GM23338 (cell line): ENCODE results near the gene CWC27.

Source experiments
- CREB1 ChIP-seq: fragments of 250-450 bp; sonication (Bioruptor Pico); IDR thresholded peaks from 2 replicates; pipeline ENCODE4 v1.5.0; 2020; ENCODE audit warnings: low read depth, mild to moderate bottlenecking, moderate library complexity
- EZH2 ChIP-seq: fragments of 200-600 bp; sonication (generic); IDR thresholded peaks from one replicate; pipeline ENCODE4 v1.8.0; 2017; ENCODE audit warnings: antibody characterized with exemption, mild to moderate bottlenecking, low read depth; ENCODE audit not compliant: unreplicated experiment
- EZH2phosphoT487 ChIP-seq: fragments of 200-600 bp; sonication (generic); IDR thresholded peaks from one replicate; pipeline ENCODE4 v1.8.1; 2018; ENCODE audit warnings: antibody characterized with exemption; ENCODE audit not compliant: unreplicated experiment
- JUNB ChIP-seq: IDR thresholded peaks from one replicate; pipeline ENCODE4 v1.6.1; 2016; ENCODE audit warnings: antibody characterized with exemption; ENCODE audit not compliant: unreplicated experiment
- NANOG ChIP-seq: IDR thresholded peaks from 2 replicates; pipeline ENCODE4 v1.6.1; 2016; ENCODE audit warnings: antibody characterized with exemption, borderline replicate concordance
- POLR2AphosphoS5 ChIP-seq: IDR thresholded peaks from 2 replicates; pipeline ENCODE4 v1.6.1; 2016; ENCODE audit warnings: antibody characterized with exemption, low read depth
- STAT1 ChIP-seq: IDR thresholded peaks from one replicate; pipeline ENCODE4 v1.6.1; 2016; ENCODE audit warnings: antibody characterized with exemption; ENCODE audit not compliant: unreplicated experiment
- ZNF114 ChIP-seq: fragments of 250-450 bp; sonication (Bioruptor Pico); IDR thresholded peaks from 2 replicates; pipeline ENCODE4 v1.5.0; 2020; ENCODE audit warnings: mild to moderate bottlenecking, moderate library complexity
- ZNF331 ChIP-seq: fragments of 250-450 bp; sonication (Bioruptor Pico); IDR thresholded peaks from 2 replicates; pipeline ENCODE4 v1.5.0; 2020; ENCODE audit warnings: low read depth, mild to moderate bottlenecking, moderate library complexity
- TF ChIP-seq, protein P1 (sequence below), 2 experiments: fragments of 200-600 bp in 1 of 2; sonication (generic) in 1 of 2; conservative IDR thresholded peaks; 2 replicates each; pipeline versions ENCODE4 v1.5.1 to v1.6.1; 2016 to 2017; ENCODE audit warnings: antibody characterized with exemption in 2 of 2, low read depth in 2 of 2, mild to moderate bottlenecking in 2 of 2, moderate library complexity in 1 of 2
- TF ChIP-seq, protein P2 (sequence below): IDR thresholded peaks from 2 replicates; pipeline ENCODE4 v1.6.1; 2016; ENCODE audit warnings: antibody characterized with exemption
- TF ChIP-seq, protein P3 (sequence below): IDR thresholded peaks from one replicate; pipeline ENCODE4 v1.6.1; 2018; ENCODE audit warnings: antibody characterized with exemption; ENCODE audit not compliant: unreplicated experiment
- TF ChIP-seq, protein P4 (sequence below): fragments of 250-450 bp; sonication (Bioruptor Pico); IDR thresholded peaks from 2 replicates; pipeline ENCODE4 v1.5.0; 2020; ENCODE audit warnings: mild to moderate bottlenecking, moderate library complexity

DNA sequence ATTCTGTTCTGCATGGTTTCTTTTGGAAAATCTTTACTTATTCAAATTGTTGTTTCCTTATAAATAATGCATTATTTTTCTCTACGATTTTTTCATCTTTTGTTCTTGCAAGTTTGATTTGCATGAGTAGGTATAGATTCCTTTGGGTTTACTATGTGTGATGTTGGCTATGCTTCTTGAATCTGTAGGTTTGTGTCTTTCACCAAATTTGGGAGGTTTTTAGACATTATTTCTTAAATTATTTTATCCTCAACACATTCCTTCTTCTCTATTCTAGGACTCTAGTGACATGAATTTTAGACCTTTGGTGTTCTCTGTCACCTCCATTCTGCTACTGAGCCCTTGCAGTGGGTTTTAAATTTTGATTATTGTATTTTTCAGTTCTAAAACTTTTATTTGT lies 219.0 kb downstream of the CWC27 start:
- TF ChIP-seq POLR2AphosphoS5, result no peak
- TF ChIP-seq EZH2, result no peak
- TF ChIP-seq, protein P1, sequence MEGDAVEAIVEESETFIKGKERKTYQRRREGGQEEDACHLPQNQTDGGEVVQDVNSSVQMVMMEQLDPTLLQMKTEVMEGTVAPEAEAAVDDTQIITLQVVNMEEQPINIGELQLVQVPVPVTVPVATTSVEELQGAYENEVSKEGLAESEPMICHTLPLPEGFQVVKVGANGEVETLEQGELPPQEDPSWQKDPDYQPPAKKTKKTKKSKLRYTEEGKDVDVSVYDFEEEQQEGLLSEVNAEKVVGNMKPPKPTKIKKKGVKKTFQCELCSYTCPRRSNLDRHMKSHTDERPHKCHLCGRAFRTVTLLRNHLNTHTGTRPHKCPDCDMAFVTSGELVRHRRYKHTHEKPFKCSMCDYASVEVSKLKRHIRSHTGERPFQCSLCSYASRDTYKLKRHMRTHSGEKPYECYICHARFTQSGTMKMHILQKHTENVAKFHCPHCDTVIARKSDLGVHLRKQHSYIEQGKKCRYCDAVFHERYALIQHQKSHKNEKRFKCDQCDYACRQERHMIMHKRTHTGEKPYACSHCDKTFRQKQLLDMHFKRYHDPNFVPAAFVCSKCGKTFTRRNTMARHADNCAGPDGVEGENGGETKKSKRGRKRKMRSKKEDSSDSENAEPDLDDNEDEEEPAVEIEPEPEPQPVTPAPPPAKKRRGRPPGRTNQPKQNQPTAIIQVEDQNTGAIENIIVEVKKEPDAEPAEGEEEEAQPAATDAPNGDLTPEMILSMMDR (conservative IDR thresholded peaks at IDR 0.05; ENCODE audit: low read depth in 2 of 2), result no peak
- TF ChIP-seq CREB1 (CRISPR knock-in tag), result no peak
- no peak for TF ChIP-seq ZNF114 (CRISPR knock-in tag)
- TF ChIP-seq EZH2phosphoT487, result no peak
- TF ChIP-seq JUNB, result no peak
- TF ChIP-seq, protein P2, sequence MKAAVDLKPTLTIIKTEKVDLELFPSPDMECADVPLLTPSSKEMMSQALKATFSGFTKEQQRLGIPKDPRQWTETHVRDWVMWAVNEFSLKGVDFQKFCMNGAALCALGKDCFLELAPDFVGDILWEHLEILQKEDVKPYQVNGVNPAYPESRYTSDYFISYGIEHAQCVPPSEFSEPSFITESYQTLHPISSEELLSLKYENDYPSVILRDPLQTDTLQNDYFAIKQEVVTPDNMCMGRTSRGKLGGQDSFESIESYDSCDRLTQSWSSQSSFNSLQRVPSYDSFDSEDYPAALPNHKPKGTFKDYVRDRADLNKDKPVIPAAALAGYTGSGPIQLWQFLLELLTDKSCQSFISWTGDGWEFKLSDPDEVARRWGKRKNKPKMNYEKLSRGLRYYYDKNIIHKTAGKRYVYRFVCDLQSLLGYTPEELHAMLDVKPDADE, result no peak
- TF ChIP-seq, protein P3, sequence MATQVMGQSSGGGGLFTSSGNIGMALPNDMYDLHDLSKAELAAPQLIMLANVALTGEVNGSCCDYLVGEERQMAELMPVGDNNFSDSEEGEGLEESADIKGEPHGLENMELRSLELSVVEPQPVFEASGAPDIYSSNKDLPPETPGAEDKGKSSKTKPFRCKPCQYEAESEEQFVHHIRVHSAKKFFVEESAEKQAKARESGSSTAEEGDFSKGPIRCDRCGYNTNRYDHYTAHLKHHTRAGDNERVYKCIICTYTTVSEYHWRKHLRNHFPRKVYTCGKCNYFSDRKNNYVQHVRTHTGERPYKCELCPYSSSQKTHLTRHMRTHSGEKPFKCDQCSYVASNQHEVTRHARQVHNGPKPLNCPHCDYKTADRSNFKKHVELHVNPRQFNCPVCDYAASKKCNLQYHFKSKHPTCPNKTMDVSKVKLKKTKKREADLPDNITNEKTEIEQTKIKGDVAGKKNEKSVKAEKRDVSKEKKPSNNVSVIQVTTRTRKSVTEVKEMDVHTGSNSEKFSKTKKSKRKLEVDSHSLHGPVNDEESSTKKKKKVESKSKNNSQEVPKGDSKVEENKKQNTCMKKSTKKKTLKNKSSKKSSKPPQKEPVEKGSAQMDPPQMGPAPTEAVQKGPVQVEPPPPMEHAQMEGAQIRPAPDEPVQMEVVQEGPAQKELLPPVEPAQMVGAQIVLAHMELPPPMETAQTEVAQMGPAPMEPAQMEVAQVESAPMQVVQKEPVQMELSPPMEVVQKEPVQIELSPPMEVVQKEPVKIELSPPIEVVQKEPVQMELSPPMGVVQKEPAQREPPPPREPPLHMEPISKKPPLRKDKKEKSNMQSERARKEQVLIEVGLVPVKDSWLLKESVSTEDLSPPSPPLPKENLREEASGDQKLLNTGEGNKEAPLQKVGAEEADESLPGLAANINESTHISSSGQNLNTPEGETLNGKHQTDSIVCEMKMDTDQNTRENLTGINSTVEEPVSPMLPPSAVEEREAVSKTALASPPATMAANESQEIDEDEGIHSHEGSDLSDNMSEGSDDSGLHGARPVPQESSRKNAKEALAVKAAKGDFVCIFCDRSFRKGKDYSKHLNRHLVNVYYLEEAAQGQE, result no peak
- TF ChIP-seq NANOG, result no peak
- TF ChIP-seq ZNF331 (CRISPR knock-in tag), result no peak
- no peak for TF ChIP-seq STAT1
- TF ChIP-seq, protein P4, sequence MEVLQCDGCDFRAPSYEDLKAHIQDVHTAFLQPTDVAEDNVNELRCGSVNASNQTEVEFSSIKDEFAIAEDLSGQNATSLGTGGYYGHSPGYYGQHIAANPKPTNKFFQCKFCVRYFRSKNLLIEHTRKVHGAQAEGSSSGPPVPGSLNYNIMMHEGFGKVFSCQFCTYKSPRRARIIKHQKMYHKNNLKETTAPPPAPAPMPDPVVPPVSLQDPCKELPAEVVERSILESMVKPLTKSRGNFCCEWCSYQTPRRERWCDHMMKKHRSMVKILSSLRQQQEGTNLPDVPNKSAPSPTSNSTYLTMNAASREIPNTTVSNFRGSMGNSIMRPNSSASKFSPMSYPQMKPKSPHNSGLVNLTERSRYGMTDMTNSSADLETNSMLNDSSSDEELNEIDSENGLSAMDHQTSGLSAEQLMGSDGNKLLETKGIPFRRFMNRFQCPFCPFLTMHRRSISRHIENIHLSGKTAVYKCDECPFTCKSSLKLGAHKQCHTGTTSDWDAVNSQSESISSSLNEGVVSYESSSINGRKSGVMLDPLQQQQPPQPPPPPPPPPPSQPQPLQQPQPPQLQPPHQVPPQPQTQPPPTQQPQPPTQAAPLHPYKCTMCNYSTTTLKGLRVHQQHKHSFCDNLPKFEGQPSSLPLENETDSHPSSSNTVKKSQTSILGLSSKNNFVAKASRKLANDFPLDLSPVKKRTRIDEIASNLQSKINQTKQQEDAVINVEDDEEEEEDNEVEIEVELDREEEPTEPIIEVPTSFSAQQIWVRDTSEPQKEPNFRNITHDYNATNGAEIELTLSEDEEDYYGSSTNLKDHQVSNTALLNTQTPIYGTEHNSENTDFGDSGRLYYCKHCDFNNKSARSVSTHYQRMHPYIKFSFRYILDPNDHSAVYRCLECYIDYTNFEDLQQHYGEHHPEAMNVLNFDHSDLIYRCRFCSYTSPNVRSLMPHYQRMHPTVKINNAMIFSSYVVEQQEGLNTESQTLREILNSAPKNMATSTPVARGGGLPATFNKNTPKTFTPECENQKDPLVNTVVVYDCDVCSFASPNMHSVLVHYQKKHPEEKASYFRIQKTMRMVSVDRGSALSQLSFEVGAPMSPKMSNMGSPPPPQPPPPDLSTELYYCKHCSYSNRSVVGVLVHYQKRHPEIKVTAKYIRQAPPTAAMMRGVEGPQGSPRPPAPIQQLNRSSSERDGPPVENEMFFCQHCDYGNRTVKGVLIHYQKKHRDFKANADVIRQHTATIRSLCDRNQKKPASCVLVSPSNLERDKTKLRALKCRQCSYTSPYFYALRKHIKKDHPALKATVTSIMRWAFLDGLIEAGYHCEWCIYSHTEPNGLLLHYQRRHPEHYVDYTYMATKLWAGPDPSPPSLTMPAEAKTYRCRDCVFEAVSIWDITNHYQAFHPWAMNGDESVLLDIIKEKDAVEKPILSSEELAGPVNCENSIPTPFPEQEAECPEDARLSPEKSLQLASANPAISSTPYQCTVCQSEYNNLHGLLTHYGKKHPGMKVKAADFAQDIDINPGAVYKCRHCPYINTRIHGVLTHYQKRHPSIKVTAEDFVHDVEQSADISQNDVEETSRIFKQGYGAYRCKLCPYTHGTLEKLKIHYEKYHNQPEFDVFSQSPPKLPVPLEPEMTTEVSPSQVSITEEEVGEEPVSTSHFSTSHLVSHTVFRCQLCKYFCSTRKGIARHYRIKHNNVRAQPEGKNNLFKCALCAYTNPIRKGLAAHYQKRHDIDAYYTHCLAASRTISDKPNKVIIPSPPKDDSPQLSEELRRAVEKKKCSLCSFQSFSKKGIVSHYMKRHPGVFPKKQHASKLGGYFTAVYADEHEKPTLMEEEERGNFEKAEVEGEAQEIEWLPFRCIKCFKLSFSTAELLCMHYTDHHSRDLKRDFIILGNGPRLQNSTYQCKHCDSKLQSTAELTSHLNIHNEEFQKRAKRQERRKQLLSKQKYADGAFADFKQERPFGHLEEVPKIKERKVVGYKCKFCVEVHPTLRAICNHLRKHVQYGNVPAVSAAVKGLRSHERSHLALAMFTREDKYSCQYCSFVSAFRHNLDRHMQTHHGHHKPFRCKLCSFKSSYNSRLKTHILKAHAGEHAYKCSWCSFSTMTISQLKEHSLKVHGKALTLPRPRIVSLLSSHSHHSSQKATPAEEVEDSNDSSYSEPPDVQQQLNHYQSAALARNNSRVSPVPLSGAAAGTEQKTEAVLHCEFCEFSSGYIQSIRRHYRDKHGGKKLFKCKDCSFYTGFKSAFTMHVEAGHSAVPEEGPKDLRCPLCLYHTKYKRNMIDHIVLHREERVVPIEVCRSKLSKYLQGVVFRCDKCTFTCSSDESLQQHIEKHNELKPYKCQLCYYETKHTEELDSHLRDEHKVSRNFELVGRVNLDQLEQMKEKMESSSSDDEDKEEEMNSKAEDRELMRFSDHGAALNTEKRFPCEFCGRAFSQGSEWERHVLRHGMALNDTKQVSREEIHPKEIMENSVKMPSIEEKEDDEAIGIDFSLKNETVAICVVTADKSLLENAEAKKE, result no peak
